GM21717 (cell line): Measurements from ENCODE around the gene LHFPL2.
"Not testable (repeated sequence)": the region's sequence is repeated elsewhere in the genome, so short reads cannot be mapped to it uniquely, and the experiment has no call there.

Experiments
- ATAC-seq: cut with Tn5 transposase; IDR thresholded peaks from one replicate; pipeline ENCODE4 v1.9.1; 2021; ENCODE audit warnings: mild to moderate bottlenecking, moderate library complexity; ENCODE audit not compliant: unreplicated experiment

The LHFPL2 gene

GRCh38 chr5:78666975-78667374, 18.4 kb upstream of the LHFPL2 start:
- not testable (repeated sequence) for ATAC-seq

GRCh38 chr5:78666041-78666444, 17.5 kb upstream of the LHFPL2 start:
- no peak for ATAC-seq

GRCh38 chr5:78665534-78665933, 17.0 kb upstream of the LHFPL2 start:
- no peak for ATAC-seq

GRCh38 chr5:78662323-78662722, 13.8 kb upstream of the LHFPL2 start:
- no peak for ATAC-seq

GRCh38 chr5:78661691-78662090, 13.1 kb upstream of the LHFPL2 start:
- peak; percentile 84 for ATAC-seq

GRCh38 chr5:78661044-78661443, 12.5 kb upstream of the LHFPL2 start:
- ATAC-seq = no peak

- no peak for ATAC-seq
Measured at GRCh38 chr5:78660401-78660800, 11.8 kb upstream of the LHFPL2 start.

- no peak for ATAC-seq
Measured at GRCh38 chr5:78659714-78660113, 11.1 kb upstream of the LHFPL2 start.

- ATAC-seq = no peak
Measured at GRCh38 chr5:78659114-78659513, 10.5 kb upstream of the LHFPL2 start.

GRCh38 chr5:78657201-78657600, 8.6 kb upstream of the LHFPL2 start:
- ATAC-seq = no peak

GRCh38 chr5:78655746-78656290, 7.2 kb upstream of the LHFPL2 start:
- no peak for ATAC-seq

GRCh38 chr5:78654386-78654785, 5.8 kb upstream of the LHFPL2 start:
- ATAC-seq = no peak

GRCh38 chr5:78653681-78654366, 5.3 kb upstream of the LHFPL2 start:
- no peak for ATAC-seq

- ATAC-seq = no peak
Measured at GRCh38 chr5:78653031-78653430, 4.5 kb upstream of the LHFPL2 start.

- ATAC-seq = no peak
Measured at GRCh38 chr5:78651468-78651867, 2.9 kb upstream of the LHFPL2 start.

- no peak for ATAC-seq
Measured at GRCh38 chr5:78650531-78650930, 2.0 kb upstream of the LHFPL2 start.

GRCh38 chr5:78649861-78650496, 1.4 kb upstream of the LHFPL2 start:
- no peak for ATAC-seq

GRCh38 chr5:78649211-78649695, 681 bp upstream of the LHFPL2 start:
- ATAC-seq = no peak

GRCh38 chr5:78647838-78648358, 674 bp downstream of the LHFPL2 start:
- ATAC-seq = peak; percentile 21

- ATAC-seq = no peak
Measured at GRCh38 chr5:78647351-78647818, 1.2 kb downstream of the LHFPL2 start.

- no peak for ATAC-seq
Measured at GRCh38 chr5:78644741-78645300, 3.8 kb downstream of the LHFPL2 start.

- ATAC-seq = no peak
Measured at GRCh38 chr5:78644129-78644528, 4.4 kb downstream of the LHFPL2 start.
